ENCODE measurements around the gene COL1A1.

COL1A1 gene

DNA sequence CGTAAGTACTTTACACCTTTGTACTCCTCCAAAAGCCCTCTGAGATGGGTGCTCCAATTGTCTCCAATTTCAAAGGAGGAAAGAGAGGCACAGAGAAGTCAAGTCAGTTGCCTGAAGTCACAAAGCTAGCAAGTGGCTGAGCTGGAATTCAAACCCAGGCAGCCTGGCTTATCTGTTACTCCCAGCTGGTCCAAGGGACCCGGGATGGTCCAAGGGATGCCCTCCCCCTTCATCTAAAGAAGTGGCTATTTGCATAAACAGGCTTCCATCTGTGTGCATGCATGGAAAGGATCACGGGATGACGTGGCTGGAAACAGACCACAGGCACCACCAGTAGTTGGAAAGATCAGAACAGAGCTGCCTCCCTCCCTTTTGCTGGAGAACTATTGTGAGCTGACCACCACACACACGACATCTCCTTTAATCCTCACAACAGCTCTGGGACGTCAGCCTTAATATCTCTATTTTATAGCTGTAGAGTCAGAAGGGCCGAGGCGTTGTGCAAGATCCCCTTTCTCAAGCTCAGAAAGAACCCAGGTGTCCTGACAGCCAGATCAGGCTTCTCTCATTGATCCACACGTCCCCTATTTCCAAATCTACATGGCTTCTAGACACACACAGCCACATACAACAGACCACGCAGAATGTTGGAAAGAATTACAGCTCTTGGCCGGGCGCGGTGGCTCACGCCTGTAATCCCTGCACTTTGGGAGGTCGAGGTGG, 10.9 kb upstream of the COL1A1 start:
- TF ChIP-seq, protein P1, sequence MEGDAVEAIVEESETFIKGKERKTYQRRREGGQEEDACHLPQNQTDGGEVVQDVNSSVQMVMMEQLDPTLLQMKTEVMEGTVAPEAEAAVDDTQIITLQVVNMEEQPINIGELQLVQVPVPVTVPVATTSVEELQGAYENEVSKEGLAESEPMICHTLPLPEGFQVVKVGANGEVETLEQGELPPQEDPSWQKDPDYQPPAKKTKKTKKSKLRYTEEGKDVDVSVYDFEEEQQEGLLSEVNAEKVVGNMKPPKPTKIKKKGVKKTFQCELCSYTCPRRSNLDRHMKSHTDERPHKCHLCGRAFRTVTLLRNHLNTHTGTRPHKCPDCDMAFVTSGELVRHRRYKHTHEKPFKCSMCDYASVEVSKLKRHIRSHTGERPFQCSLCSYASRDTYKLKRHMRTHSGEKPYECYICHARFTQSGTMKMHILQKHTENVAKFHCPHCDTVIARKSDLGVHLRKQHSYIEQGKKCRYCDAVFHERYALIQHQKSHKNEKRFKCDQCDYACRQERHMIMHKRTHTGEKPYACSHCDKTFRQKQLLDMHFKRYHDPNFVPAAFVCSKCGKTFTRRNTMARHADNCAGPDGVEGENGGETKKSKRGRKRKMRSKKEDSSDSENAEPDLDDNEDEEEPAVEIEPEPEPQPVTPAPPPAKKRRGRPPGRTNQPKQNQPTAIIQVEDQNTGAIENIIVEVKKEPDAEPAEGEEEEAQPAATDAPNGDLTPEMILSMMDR (IDR thresholded peaks at IDR 0.05), result no peak

DNA sequence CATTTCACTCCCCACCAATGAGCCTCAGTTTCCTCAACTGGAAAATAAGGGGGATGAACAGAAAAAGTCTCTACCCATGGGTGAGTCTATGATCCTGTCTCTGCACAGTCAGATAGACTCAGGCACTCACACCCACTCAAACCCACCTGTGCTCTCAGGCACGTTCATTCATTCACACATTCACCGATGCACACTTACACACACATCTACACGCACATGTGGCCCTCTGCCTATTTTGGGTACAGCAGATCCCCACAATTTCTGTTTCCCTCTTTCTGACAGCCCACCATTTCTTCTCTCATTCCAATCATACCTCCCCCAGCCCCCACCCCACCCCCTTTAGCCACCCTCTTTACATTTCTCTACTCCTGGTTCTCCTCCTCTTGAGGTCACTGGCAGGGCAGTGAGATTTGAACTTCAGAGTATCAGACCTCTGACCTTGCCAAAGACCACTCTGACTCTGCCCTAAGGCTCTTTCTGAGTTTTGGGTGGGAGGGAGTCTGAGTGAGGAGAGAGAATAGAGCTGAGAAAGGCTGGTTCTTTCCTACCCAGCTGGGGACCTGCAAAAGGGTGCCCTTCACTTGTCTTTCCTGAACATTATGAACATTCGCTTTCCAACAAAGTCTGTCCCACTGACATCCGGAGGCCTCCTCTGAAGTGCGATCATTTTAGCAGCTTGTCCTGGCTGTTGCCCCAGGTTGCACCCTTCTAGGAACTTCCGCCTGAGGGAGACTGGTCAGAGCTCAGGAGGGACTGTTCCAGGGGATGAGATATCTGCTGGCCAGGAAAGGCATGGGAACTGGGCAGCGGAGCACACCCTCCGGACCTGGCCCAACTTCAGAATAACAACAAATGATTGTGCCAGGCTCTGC, 10.1 kb upstream of the COL1A1 start:
- TF ChIP-seq, protein P1 (IDR thresholded peaks at IDR 0.05), result no peak

DNA sequence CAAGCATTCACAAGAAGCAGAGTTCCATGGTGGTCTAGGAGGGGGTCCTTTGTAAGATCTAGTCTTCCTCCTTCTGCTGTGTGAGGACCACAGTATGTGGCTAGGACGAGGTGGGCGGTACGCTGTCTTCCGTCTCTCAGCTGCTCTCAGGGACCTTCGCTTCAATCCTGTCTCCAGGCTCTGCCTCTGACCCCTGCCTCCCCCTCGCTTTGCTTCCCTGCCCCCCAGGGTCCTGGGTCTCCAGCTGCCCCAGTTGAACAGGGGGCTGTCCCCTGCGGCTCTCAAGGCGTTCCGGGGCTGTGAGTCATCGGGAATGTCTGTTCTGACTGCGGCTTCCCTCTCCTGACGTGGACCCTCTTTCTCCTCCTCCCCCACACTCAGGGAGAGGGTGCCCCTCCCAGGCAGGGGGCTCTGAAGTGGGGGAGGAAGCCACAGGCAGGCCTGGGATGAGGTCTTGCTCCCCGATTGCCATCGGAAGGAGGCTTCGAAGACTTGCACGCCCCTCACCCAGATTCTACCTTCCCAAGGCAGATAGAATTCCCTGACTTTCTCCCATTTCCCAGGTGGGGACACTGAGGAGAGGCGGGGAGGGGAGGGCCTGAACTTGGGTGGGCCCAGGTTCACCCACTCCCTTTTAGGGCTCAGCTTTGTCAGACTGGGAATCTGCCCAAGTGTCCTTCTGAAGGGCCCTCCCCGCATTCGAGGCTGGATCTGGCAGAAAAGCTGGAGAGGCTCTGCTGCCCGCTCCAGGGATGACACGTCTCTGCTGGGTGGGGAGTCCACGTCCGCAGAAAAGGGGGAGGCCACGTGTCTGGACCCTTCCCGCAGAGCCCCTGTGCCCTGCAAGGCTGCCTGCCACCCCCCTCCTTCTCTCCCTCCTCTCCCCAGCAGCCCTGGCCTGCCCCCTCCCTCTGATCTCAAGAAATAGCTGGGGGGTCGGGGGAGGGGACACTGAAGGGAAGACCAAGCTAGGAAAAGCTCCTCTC, 9.1 kb upstream of the COL1A1 start:
- TF ChIP-seq, protein P1 (IDR thresholded peaks at IDR 0.05), result no peak

DNA sequence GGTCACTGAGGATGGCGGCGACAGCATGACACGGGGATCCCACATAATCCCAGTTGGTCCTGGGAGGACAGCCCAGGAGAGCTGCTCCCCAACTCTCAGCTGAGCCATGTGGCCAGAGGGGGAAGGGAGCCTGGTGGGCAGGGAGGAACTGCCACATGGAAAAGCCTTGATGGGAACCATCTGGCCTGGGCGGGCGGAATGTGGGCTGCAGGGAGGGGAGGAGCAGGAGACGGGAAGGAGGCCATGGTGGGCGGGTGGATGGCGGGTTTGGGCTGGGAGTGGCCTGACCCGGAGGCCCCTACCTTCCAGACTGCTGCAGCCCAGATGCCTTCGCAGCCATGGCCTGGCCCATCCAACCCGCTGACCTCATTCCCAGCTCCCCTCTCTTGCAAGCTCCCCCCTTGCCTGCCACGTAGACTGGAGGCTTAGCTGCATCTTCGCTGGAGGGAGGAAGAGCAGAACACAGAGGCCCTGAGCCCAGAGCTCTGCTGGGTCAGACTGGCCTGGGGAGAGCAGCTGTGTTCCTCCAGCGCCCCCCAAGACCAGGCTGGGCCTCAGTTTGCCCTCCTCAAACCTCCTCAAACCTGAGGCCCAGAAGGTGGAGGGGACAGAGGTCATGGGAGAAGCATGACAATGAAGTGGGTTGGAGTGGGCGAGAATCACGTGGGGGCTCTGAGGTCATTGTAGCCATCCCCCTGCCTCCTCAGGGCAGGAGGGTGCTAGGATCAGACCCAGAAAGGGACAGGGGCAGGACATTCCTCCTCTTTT, 8.2 kb upstream of the COL1A1 start:
- TF ChIP-seq, protein P1 (IDR thresholded peaks at IDR 0.05), result no peak

DNA sequence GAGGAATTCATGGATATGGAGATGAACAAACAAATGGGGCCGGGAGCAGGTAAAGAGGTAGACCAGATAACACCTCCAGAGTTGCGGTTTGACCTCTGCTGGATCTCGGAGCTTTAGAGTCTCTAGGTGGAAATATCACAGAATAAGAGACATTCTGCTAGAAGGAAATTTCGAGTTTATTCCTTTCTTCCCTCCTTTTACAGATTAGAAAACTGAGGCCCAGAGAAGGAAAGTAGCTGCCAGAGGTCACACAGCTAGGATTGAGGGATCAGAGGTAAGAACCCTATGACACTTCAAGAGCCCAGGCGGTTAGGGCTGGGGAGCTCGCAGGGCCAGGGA, 7.7 kb upstream of the COL1A1 start:
- TF ChIP-seq, protein P1 (IDR thresholded peaks at IDR 0.05), result no peak

DNA sequence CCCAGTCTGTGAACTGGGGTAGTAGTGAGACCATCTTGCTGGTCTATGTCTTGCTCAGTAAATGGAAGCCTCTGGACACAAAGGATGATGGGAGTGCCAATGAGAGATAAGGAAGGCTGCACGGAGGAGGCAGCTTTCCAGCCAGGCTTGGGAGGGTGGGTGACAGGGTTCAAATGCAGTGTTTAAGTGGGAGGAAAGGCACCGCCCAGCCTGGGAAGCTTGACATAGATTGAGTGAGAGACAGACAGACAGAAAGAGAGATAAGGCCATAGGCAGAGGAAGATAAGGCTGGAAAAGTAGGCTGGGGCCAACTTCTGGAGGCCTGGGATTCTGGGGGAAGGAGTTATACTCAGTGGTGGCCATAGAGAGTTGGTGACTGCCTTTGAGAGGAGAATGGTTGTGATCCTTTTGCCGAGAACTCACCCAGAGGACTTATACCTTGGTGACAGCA, 7.2 kb upstream of the COL1A1 start:
- TF ChIP-seq, protein P1 (IDR thresholded peaks at IDR 0.05), result no peak
